ENCODE data around the gene GNRH2. TPM values are rescaled to one million over a fixed set of nuclear protein-coding genes. Genes with fewer than 3 reads are reported as not detected.
"Not testable (repeated sequence)": the region's sequence is repeated elsewhere in the genome, so short reads cannot be mapped to it uniquely, and the experiment has no call there.

Gene GNRH2
- total and polyA plus RNA-seq, 2 donors (not counting 1 experiment from before 2014, with no cell fraction given), result not detected

- H3K4me3 ChIP-seq (replicated peaks in 1 of 4; ENCODE audit: control extremely low read depth in 1 of 4, insufficient read depth in 1 of 4, low read depth in 3 of 4, low read length in 4 of 4), result no peak overlapping the region
- no peak overlapping the region for H2AFZ ChIP-seq (ENCODE audit: low read length)
- H3K36me3 ChIP-seq (ENCODE audit: control insufficient read depth, insufficient read depth, low read length), result peaks cover 8% of the 10 kb centered on the region
- no peaks in the 10 kb centered on the region for H3K79me2 ChIP-seq (ENCODE audit: control insufficient read depth, insufficient read depth, low read length)
- no peak for TF ChIP-seq EZH2 (IDR thresholded peaks at IDR 0.05; ENCODE audit: low read length, missing control alignments)
- no peak for TF ChIP-seq CTCF (conservative IDR thresholded peaks at IDR 0.05 in 1 of 2, IDR thresholded peaks at IDR 0.05 in 1 of 2; ENCODE audit: low read depth in 1 of 2, low read length in 2 of 2)
- H3K4me1 ChIP-seq (ENCODE audit: control insufficient read depth, extremely low read depth, insufficient read depth, low read length), result no peaks in the 10 kb centered on the region
- no peak overlapping the region for H3K4me2 ChIP-seq (ENCODE audit: extremely low read depth, insufficient read depth, low read length)
- no peaks in the 10 kb centered on the region for H3K9me3 ChIP-seq (ENCODE audit: control insufficient read depth, insufficient read depth, low read depth, low read length)
- no peak for DNase-seq (ENCODE audit: low read depth in 2 of 2)
- H3K27me3 ChIP-seq (ENCODE audit: control insufficient read depth, insufficient read depth, low read length), result no peaks in the 10 kb centered on the region
- H3K27ac ChIP-seq (ENCODE audit: insufficient read depth, low read length), result no peak overlapping the region
- H3K9ac ChIP-seq (ENCODE audit: insufficient read depth, low read length), result no peak overlapping the region
- H4K20me1 ChIP-seq (ENCODE audit: control insufficient read depth, extremely low read depth, insufficient read depth, low read length), result no peaks in the 10 kb centered on the region
Observed at GRCh38 chr20:3021777-3022176, 21.6 kb upstream of the GNRH2 start.

GRCh38 chr20:3022559-3023490 is 20.6 kb upstream of the GNRH2 start:
- not testable (repeated sequence) for H2AFZ ChIP-seq (ENCODE audit: low read length); H3K4me1 ChIP-seq (ENCODE audit: control insufficient read depth, extremely low read depth, insufficient read depth, low read length); H3K36me3 ChIP-seq (ENCODE audit: control insufficient read depth, insufficient read depth, low read length); H3K79me2 ChIP-seq (ENCODE audit: control insufficient read depth, insufficient read depth, low read length); H3K9me3 ChIP-seq (ENCODE audit: control insufficient read depth, insufficient read depth, low read depth, low read length); H4K20me1 ChIP-seq (ENCODE audit: control insufficient read depth, extremely low read depth, insufficient read depth, low read length); DNase-seq (ENCODE audit: low read depth in 2 of 2); H3K9ac ChIP-seq (ENCODE audit: insufficient read depth, low read length); H3K27me3 ChIP-seq (ENCODE audit: control insufficient read depth, insufficient read depth, low read length); H3K27ac ChIP-seq (ENCODE audit: insufficient read depth, low read length); H3K4me3 ChIP-seq (replicated peaks in 1 of 4; ENCODE audit: control extremely low read depth in 1 of 4, insufficient read depth in 1 of 4, low read depth in 3 of 4, low read length in 4 of 4); H3K4me2 ChIP-seq (ENCODE audit: extremely low read depth, insufficient read depth, low read length)

GRCh38 chr20:3027987-3028386 is 15.4 kb upstream of the GNRH2 start:
- Histone ChIP-seq H2AFZ (ENCODE audit: low read length) (no peak overlapping the region), H3K36me3 (ENCODE audit: control insufficient read depth, insufficient read depth, low read length) (peaks cover 6% of the 10 kb centered on the region), H4K20me1 (ENCODE audit: control insufficient read depth, extremely low read depth, insufficient read depth, low read length) (no peaks in the 10 kb centered on the region), H3K4me2 (ENCODE audit: extremely low read depth, insufficient read depth, low read length) (no peak overlapping the region), H3K9ac (ENCODE audit: insufficient read depth, low read length) (no peak overlapping the region), H3K27ac (ENCODE audit: insufficient read depth, low read length) (no peak overlapping the region), H3K9me3 (ENCODE audit: control insufficient read depth, insufficient read depth, low read depth, low read length) (no peaks in the 10 kb centered on the region), H3K4me1 (ENCODE audit: control insufficient read depth, extremely low read depth, insufficient read depth, low read length) (no peaks in the 10 kb centered on the region), H3K4me3 (replicated peaks in 1 of 4; ENCODE audit: control extremely low read depth in 1 of 4, insufficient read depth in 1 of 4, low read depth in 3 of 4, low read length in 4 of 4) (no peak overlapping the region), H3K27me3 (ENCODE audit: control insufficient read depth, insufficient read depth, low read length) (no peaks in the 10 kb centered on the region), H3K79me2 (ENCODE audit: control insufficient read depth, insufficient read depth, low read length) (no peaks in the 10 kb centered on the region)
- TF ChIP-seq CTCF (conservative IDR thresholded peaks at IDR 0.05 in 1 of 2, IDR thresholded peaks at IDR 0.05 in 1 of 2; ENCODE audit: low read depth in 1 of 2, low read length in 2 of 2) (no peak), EZH2 (IDR thresholded peaks at IDR 0.05; ENCODE audit: low read length, missing control alignments) (no peak)
- no peak for DNase-seq (ENCODE audit: low read depth in 2 of 2)
